GM19351 (cell line): ENCODE results near the gene MYRF.
A peak's percentile ranks its signal among the peaks of the same experiment; 100 is the strongest.

ENCODE experiments used
- ATAC-seq: cut with Tn5 transposase; IDR thresholded peaks from one replicate; pipeline ENCODE4 v1.9.1; 2021; ENCODE audit warnings: mild to moderate bottlenecking, moderate library complexity; ENCODE audit not compliant: unreplicated experiment

Gene MYRF

GRCh38 chr11:61756452-61757212 is 4.2 kb downstream of the MYRF start:
- ATAC-seq = peak; percentile 51

- ATAC-seq = no peak
Observed at GRCh38 chr11:61757213-61757862, 4.9 kb downstream of the MYRF start.

- ATAC-seq = no peak
Observed at GRCh38 chr11:61760946-61761345, 8.5 kb downstream of the MYRF start.

GRCh38 chr11:61761440-61762222 is 9.2 kb downstream of the MYRF start:
- ATAC-seq = no peak

- ATAC-seq = no peak
Observed at GRCh38 chr11:61762223-61762615, 9.8 kb downstream of the MYRF start.

GRCh38 chr11:61762798-61763197 is 10.4 kb downstream of the MYRF start:
- no peak for ATAC-seq

GRCh38 chr11:61763930-61764605 is 11.6 kb downstream of the MYRF start:
- ATAC-seq = no peak

GRCh38 chr11:61764606-61765260 is 12.3 kb downstream of the MYRF start:
- ATAC-seq = no peak

- no peak for ATAC-seq
Observed at GRCh38 chr11:61765550-61766253, 13.3 kb downstream of the MYRF start.

GRCh38 chr11:61766353-61766841 is 14.0 kb downstream of the MYRF start:
- no peak for ATAC-seq

GRCh38 chr11:61768376-61769076 is 16.1 kb downstream of the MYRF start:
- no peak for ATAC-seq

- no peak for ATAC-seq
Observed at GRCh38 chr11:61769169-61769920, 16.9 kb downstream of the MYRF start.

GRCh38 chr11:61769946-61770683 is 17.7 kb downstream of the MYRF start:
- ATAC-seq = no peak

- no peak for ATAC-seq
Observed at GRCh38 chr11:61771195-61771894, 18.9 kb downstream of the MYRF start.

GRCh38 chr11:61771985-61772455 is 19.6 kb downstream of the MYRF start:
- no peak for ATAC-seq

GRCh38 chr11:61773356-61773755 is 20.9 kb downstream of the MYRF start:
- no peak for ATAC-seq

- ATAC-seq = no peak
Observed at GRCh38 chr11:61773809-61774208, 21.4 kb downstream of the MYRF start.
